ENCODE measurements around the gene ABL2.
A peak's percentile ranks its signal among the peaks of the same experiment; 100 is the strongest.

The ABL2 gene

GRCh38 chr1:179128520-179128919 lies 101.0 kb downstream of the ABL2 start:
- DNase-seq (ENCODE audit: low read depth, low spot score) = no peak
- no peak overlapping the region for H3K4me3 ChIP-seq (ENCODE audit: low read depth, low read length)
- TF ChIP-seq, protein P1, sequence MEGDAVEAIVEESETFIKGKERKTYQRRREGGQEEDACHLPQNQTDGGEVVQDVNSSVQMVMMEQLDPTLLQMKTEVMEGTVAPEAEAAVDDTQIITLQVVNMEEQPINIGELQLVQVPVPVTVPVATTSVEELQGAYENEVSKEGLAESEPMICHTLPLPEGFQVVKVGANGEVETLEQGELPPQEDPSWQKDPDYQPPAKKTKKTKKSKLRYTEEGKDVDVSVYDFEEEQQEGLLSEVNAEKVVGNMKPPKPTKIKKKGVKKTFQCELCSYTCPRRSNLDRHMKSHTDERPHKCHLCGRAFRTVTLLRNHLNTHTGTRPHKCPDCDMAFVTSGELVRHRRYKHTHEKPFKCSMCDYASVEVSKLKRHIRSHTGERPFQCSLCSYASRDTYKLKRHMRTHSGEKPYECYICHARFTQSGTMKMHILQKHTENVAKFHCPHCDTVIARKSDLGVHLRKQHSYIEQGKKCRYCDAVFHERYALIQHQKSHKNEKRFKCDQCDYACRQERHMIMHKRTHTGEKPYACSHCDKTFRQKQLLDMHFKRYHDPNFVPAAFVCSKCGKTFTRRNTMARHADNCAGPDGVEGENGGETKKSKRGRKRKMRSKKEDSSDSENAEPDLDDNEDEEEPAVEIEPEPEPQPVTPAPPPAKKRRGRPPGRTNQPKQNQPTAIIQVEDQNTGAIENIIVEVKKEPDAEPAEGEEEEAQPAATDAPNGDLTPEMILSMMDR (IDR thresholded peaks at IDR 0.05; ENCODE audit: low read depth, low read length) = no peak
- in situ Hi-C loops (cut with HindIII; ENCODE audit: low sequenced_read_pairs) = no loop called here

- TF ChIP-seq, protein P1 (IDR thresholded peaks at IDR 0.05; ENCODE audit: low read depth, low read length) = no peak
- in situ Hi-C loops (cut with HindIII; ENCODE audit: low sequenced_read_pairs) = no loop called here
- DNase-seq (ENCODE audit: low read depth, low spot score) = peak; percentile 71
- H3K4me3 ChIP-seq (ENCODE audit: low read depth, low read length) = no peak overlapping the region
These were observed 102.1 kb downstream of the ABL2 start for GRCh38 chr1:179127163-179127895.

DNA sequence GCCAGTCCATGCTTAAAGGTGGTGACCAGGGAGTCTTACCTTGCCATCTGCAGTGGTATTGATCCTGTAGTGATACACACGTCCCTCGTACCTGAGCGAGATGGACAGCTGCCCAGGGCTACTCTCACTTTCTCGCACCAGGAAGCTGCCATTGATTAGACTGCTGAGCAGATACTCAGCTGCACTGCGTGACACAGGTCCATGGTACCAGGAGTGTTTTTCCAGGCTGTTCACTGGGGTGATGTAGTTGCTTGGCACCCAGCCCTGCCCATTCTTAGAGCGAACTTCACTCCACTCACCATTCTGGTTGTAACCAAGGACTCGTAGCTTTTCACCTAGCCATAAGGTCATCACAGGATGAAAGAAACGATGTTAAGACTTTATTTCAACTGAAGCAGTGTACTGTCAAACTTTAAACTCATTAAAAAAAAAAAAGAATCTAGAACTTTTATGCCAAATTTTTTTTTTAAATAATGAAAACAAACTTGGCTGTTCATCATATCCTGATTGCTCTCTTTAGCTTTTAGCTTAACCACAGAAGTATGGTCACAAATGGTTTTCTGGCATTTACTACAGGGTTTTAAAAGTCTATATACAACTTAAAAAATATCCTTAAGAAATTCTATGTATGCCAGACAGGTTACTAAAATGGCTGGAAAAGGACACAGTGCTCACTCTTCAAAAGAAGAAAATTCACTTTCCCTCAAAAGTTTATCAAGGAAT lies 103.0 kb downstream of the ABL2 start:
- peak; percentile 65 for DNase-seq (ENCODE audit: low read depth, low spot score)
- no peak overlapping the region for H3K4me3 ChIP-seq (ENCODE audit: low read depth, low read length)
- in situ Hi-C loops (cut with HindIII; ENCODE audit: low sequenced_read_pairs) = no loop called here
- TF ChIP-seq, protein P1 (IDR thresholded peaks at IDR 0.05; ENCODE audit: low read depth, low read length) = no peak

- in situ Hi-C loops (cut with HindIII; ENCODE audit: low sequenced_read_pairs) = no loop called here
- TF ChIP-seq, protein P1 (IDR thresholded peaks at IDR 0.05; ENCODE audit: low read depth, low read length) = no peak
- no peak overlapping the region for H3K4me3 ChIP-seq (ENCODE audit: low read depth, low read length)
- peak; percentile 54 for DNase-seq (ENCODE audit: low read depth, low spot score)
These were observed 104.6 kb downstream of the ABL2 start for GRCh38 chr1:179124873-179125272.

- DNase-seq (ENCODE audit: low read depth, low spot score) = peak; percentile 69
- TF ChIP-seq, protein P1 (IDR thresholded peaks at IDR 0.05; ENCODE audit: low read depth, low read length) = peak; percentile 56
- H3K4me3 ChIP-seq (ENCODE audit: low read depth, low read length) = no peak overlapping the region
- in situ Hi-C loops (cut with HindIII; ENCODE audit: low sequenced_read_pairs) = no loop called here
These were observed 108.1 kb downstream of the ABL2 start for GRCh38 chr1:179121159-179121938.

DNA sequence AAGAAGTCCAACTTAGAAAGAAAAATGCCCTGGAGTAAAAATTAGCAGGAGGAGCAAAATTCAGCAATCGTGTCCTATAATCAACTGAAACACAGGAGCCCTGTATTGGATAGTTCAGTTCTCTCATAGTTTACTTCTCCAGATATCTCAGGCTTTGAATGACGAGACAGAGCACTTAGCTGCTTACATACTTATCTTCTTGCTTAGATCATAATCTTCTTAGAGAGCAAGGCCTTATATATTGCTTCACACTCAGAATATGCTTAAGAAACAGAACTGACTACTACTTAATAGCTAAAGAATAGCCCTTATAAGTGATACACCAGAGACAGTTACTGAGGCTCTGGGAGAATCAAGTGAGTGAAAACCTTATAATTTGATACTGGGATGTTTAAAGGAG lies 108.7 kb downstream of the ABL2 start:
- in situ Hi-C loops (cut with HindIII; ENCODE audit: low sequenced_read_pairs) = no loop called here
- TF ChIP-seq, protein P1 (IDR thresholded peaks at IDR 0.05; ENCODE audit: low read depth, low read length) = no peak
- no peak overlapping the region for H3K4me3 ChIP-seq (ENCODE audit: low read depth, low read length)
- DNase-seq (ENCODE audit: low read depth, low spot score) = no peak
